ENCODE measurements around the gene PACSIN3.

DNA sequence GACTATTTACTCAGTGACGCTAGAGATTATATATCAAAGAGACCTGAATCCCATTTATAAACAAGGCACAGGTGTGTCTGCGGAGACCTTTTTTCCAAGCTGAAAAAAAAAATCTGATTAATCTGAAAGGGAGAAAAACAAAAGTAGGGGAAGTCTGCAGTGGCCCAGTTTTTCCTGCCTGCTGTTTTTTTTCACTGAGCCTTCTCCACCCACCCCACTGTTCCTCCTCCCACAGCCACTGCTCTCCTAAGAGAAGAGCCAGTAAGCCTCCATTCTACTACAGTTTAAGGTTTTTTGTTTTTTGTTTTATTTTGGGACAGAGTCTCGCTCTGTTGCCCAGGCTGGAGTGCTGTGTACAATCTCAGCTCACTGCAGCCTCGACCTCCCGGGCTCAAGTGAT is 28.0 kb downstream of the PACSIN3 start:
- TF ChIP-seq, protein P1, sequence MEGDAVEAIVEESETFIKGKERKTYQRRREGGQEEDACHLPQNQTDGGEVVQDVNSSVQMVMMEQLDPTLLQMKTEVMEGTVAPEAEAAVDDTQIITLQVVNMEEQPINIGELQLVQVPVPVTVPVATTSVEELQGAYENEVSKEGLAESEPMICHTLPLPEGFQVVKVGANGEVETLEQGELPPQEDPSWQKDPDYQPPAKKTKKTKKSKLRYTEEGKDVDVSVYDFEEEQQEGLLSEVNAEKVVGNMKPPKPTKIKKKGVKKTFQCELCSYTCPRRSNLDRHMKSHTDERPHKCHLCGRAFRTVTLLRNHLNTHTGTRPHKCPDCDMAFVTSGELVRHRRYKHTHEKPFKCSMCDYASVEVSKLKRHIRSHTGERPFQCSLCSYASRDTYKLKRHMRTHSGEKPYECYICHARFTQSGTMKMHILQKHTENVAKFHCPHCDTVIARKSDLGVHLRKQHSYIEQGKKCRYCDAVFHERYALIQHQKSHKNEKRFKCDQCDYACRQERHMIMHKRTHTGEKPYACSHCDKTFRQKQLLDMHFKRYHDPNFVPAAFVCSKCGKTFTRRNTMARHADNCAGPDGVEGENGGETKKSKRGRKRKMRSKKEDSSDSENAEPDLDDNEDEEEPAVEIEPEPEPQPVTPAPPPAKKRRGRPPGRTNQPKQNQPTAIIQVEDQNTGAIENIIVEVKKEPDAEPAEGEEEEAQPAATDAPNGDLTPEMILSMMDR (IDR thresholded peaks at IDR 0.05) = no peak
- TF ChIP-seq POLR2A (IDR thresholded peaks at IDR 0.05) = no peak
- no peak for TF ChIP-seq EP300 (IDR thresholded peaks at IDR 0.05)
- TF ChIP-seq POLR2AphosphoS5 (IDR thresholded peaks at IDR 0.05) = no peak

All from sigmoid colon (tissue), 4 donors.